HEK293 (cell line): ENCODE data around the gene POLR2H.

ENCODE experiments used
- CTCF ChIA-PET: fragments of 350-600 bp; formaldehyde crosslinking; extraction: SDS; loops from one replicate; lab custom pipeline; 2021; ENCODE audit warnings: antibody characterized with exemption; lab: Yijun Ruan, JAX
- POLR2A ChIA-PET: fragments of 300-600 bp; formaldehyde crosslinking; extraction: SDS; loops from one replicate; lab custom pipeline; 2020; ENCODE audit warnings: antibody characterized with exemption, inconsistent platforms; lab: Yijun Ruan, JAX
- H3K27ac ChIP-seq: fragments of 200-500 bp; sonication (Bioruptor generic); 2 replicates; pipeline ENCODE4 v1.5.1; 2014; ENCODE audit warnings: low read depth, low read length, control low read depth, inconsistent platforms; ENCODE audit errors: extremely low read depth
- H3K36me3 ChIP-seq, 2 experiments: fragments of 200-500 bp in 1 of 2; sonication (Bioruptor generic) in 1 of 2; 1 replicate in 1 of 2; 2 replicates in 1 of 2; pipeline ENCODE4 v1.5.1; 2014 to 2017; ENCODE audit warnings: inconsistent platforms in 2 of 2, low read length in 2 of 2; ENCODE audit not compliant: control insufficient read depth in 2 of 2, insufficient read depth in 1 of 2
- H3K4me1 ChIP-seq: fragments of 200-500 bp; sonication (Bioruptor generic); 2 replicates; pipeline ENCODE4 v1.5.1; 2014; ENCODE audit warnings: mild to moderate bottlenecking, low read length, inconsistent platforms; ENCODE audit not compliant: control insufficient read depth, insufficient read depth
- H3K4me3 ChIP-seq: 2 replicates; pipeline ENCODE4 v1.5.1; 2011; ENCODE audit warnings: low read depth, mild to moderate bottlenecking, control low read depth, low read length, moderate library complexity
- H3K9me3 ChIP-seq: fragments of 200-500 bp; sonication (Bioruptor generic); 2 replicates; pipeline ENCODE4 v1.5.1; 2014; ENCODE audit warnings: low read depth, low read length, inconsistent platforms; ENCODE audit not compliant: control insufficient read depth, insufficient read depth
- IKZF3 ChIP-seq: fragments of 450-650 bp; IDR thresholded peaks from 2 replicates; pipeline ENCODE4 v1.5.0; 2018; ENCODE audit warnings: missing biosample characterization, mild to moderate bottlenecking, missing genetic modification characterization, moderate library complexity
- INSM2 ChIP-seq: fragments of 450-650 bp; formaldehyde crosslinking; IDR thresholded peaks from 2 replicates; pipeline ENCODE4 v1.5.1; 2016; ENCODE audit warnings: missing biosample characterization, missing genetic modification characterization
- KLF7 ChIP-seq: fragments of 450-650 bp; formaldehyde crosslinking; IDR thresholded peaks from 2 replicates; pipeline ENCODE4 v1.5.1; 2016; ENCODE audit warnings: missing biosample characterization, missing genetic modification characterization, borderline replicate concordance
- SALL2 ChIP-seq: fragments of 450-650 bp; formaldehyde crosslinking; IDR thresholded peaks from 2 replicates; pipeline ENCODE4 v1.5.0; 2017; ENCODE audit warnings: missing biosample characterization, mild to moderate bottlenecking, missing genetic modification characterization, borderline replicate concordance
- SETDB1 ChIP-seq: IDR thresholded peaks from one replicate; pipeline ENCODE4 v1.6.1; 2017; ENCODE audit warnings: mild to moderate bottlenecking, low read length, moderate library complexity, mixed read lengths; ENCODE audit not compliant: insufficient read length
- SP3 ChIP-seq: fragments of 450-650 bp; formaldehyde crosslinking; IDR thresholded peaks from 2 replicates; pipeline ENCODE4 v1.5.1; 2016; ENCODE audit warnings: missing biosample characterization, missing genetic modification characterization
- ZBTB1 ChIP-seq: fragments of 450-650 bp; formaldehyde crosslinking; IDR thresholded peaks from 2 replicates; pipeline ENCODE4 v1.5.1; 2016; ENCODE audit warnings: missing biosample characterization, missing genetic modification characterization
- ZNF214 ChIP-seq: fragments of 450-650 bp; formaldehyde crosslinking; IDR thresholded peaks from 2 replicates; pipeline ENCODE4 v1.5.1; 2017; ENCODE audit warnings: missing biosample characterization, mild to moderate bottlenecking, missing genetic modification characterization, borderline replicate concordance
- ZNF280D ChIP-seq: fragments of 450-650 bp; formaldehyde crosslinking; IDR thresholded peaks from 2 replicates; pipeline ENCODE4 v1.5.1; 2016; ENCODE audit warnings: missing biosample characterization, missing genetic modification characterization
- ZNF292 ChIP-seq: fragments of 450-650 bp; formaldehyde crosslinking; IDR thresholded peaks from 2 replicates; pipeline ENCODE4 v1.5.1; 2016; ENCODE audit warnings: low read depth, missing biosample characterization, missing genetic modification characterization, borderline replicate concordance
- ZNF529 ChIP-seq: fragments of 450-650 bp; formaldehyde crosslinking; IDR thresholded peaks from 2 replicates; pipeline ENCODE4 v1.5.1; 2017; ENCODE audit warnings: missing genetic modification characterization, missing biosample characterization; ENCODE audit not compliant: insufficient replicate concordance
- ZNF548 ChIP-seq: fragments of 450-650 bp; formaldehyde crosslinking; IDR thresholded peaks from 2 replicates; pipeline ENCODE4 v1.5.1; 2016; ENCODE audit warnings: missing biosample characterization, missing genetic modification characterization
- ZNF558 ChIP-seq: fragments of 450-650 bp; formaldehyde crosslinking; IDR thresholded peaks from 2 replicates; pipeline ENCODE4 v1.5.1; 2016; ENCODE audit warnings: missing biosample characterization, missing genetic modification characterization
- ZNF692 ChIP-seq: fragments of 450-650 bp; formaldehyde crosslinking; IDR thresholded peaks from 2 replicates; pipeline ENCODE4 v1.5.1; 2016; ENCODE audit warnings: missing biosample characterization, missing genetic modification characterization
- ZNF768 ChIP-seq: fragments of 450-650 bp; formaldehyde crosslinking; IDR thresholded peaks from 2 replicates; pipeline ENCODE4 v1.5.1; 2018; ENCODE audit warnings: missing biosample characterization, mild to moderate bottlenecking, missing genetic modification characterization
- ZNF785 ChIP-seq: fragments of 450-650 bp; formaldehyde crosslinking; IDR thresholded peaks from 2 replicates; pipeline ENCODE4 v1.5.1; 2016; ENCODE audit warnings: missing biosample characterization, missing genetic modification characterization
- ZSCAN23 ChIP-seq: fragments of 450-650 bp; formaldehyde crosslinking; IDR thresholded peaks from 2 replicates; pipeline ENCODE4 v1.5.1; 2016; ENCODE audit warnings: missing biosample characterization, missing genetic modification characterization

Gene POLR2H

GRCh38 chr3:184348057-184348382, 13.5 kb upstream of the POLR2H start:
- Histone ChIP-seq H3K27ac (no peak overlapping the region), H3K36me3 (peaks cover 0 to 60% of the 10 kb centered on the region in 2 experiments; a peak in 1 of 3 replicates)

GRCh38 chr3:184349563-184350470, 11.7 kb upstream of the POLR2H start:
- Histone ChIP-seq H3K27ac (no peak overlapping the region), H3K9me3 (no peaks in the 10 kb centered on the region), H3K4me1 (no peaks in the 10 kb centered on the region), H3K4me3 (no peak overlapping the region), H3K36me3 (peaks cover 0 to 57% of the 10 kb centered on the region in 2 experiments; a peak in 1 of 3 replicates)
- ChIA-PET POLR2A (no interaction called here), CTCF (interaction anchor here (1.1 kb wide), 1 partner anchor 10 kb away, joined by 3 read pairs; no protein-coding TSS in a partner anchor)
- TF ChIP-seq ZNF768 (tag by site-specific recombination), result 0 out of 2 replicates have a peak, but pooled peaks have one; percentile 9
- no peak for TF ChIP-seq ZSCAN23 (tag by site-specific recombination)

More at GRCh38 chr3:184348057-184348382, 13.5 kb upstream of the POLR2H start:
- no peaks in the 10 kb centered on the region for H3K9me3 ChIP-seq
- ChIA-PET CTCF (interaction anchor here (0.5 to 3.1 kb wide), 3 partner anchors 13 to 98 kb away, joined by 3 to 13 read pairs (median 3); partner anchors contain the start of genes CLCN2 and POLR2H), POLR2A (interaction anchor here (1.1 kb wide), 1 partner anchor 13 kb away, joined by 3 read pairs; no protein-coding TSS in a partner anchor)
- H3K4me3 ChIP-seq, result no peak overlapping the region
- TF ChIP-seq ZNF558 (tag by site-specific recombination), result no peak
- TF ChIP-seq ZNF214 (tag by site-specific recombination), result no peak
- no peak for TF ChIP-seq ZBTB1 (tag by site-specific recombination)
- no peak for TF ChIP-seq KLF7 (tag by site-specific recombination)
- no peak for TF ChIP-seq SALL2
- no peak for TF ChIP-seq SETDB1
- TF ChIP-seq ZNF280D (tag by site-specific recombination), result no peak
- TF ChIP-seq ZNF692, result no peak
- no peak for TF ChIP-seq IKZF3
- TF ChIP-seq INSM2 (tag by site-specific recombination), result no peak
- no peak for TF ChIP-seq ZNF548
- no peak for TF ChIP-seq ZNF292 (tag by site-specific recombination)
- TF ChIP-seq ZNF529 (tag by site-specific recombination), result no peak
- TF ChIP-seq SP3 (tag by site-specific recombination), result no peak
- TF ChIP-seq ZNF785 (tag by site-specific recombination), result no peak
- no peaks in the 10 kb centered on the region for H3K4me1 ChIP-seq
